ENCODE measurements around the gene SULT1C3. TPM values are rescaled to one million over a fixed set of nuclear protein-coding genes. Genes with fewer than 3 reads are reported as not detected.

SULT1C3 gene
- total RNA-seq, 1 experiment from 2014 or later, result not detected

DNA sequence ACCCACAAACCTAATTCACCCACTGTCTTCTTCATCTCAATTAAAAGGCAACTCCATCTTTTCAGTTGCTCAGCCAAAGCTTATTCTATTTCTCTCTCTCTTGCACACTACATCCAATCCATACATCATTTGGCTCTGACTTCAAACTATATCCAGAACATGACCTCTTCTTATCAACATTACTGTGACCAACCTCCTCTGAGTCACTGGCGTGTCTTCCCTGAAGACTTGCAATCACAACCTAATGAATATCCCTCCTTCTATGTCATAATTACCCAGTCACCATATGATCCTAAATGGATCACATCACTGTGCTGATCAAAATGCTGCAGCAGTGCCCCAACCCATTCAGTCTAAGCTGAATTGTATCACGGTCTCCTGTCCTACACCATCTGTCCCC, 22.6 kb upstream of the SULT1C3 start:
- Mint-ChIP-seq H3K4me1 (ENCODE audit: insufficient read depth, unreplicated experiment) (no peaks in the 10 kb centered on the region), H3K4me3 (ENCODE audit: unreplicated experiment) (no peak overlapping the region), H3K27ac (ENCODE audit: low read depth, unreplicated experiment) (no peak overlapping the region), H3K36me3 (ENCODE audit: insufficient read depth, unreplicated experiment) (no peaks in the 10 kb centered on the region), H3K9me3 (ENCODE audit: unreplicated experiment) (no peaks in the 10 kb centered on the region), H3K27me3 (ENCODE audit: insufficient read depth, unreplicated experiment) (no peaks in the 10 kb centered on the region)
- no peak for DNase-seq (ENCODE audit: unreplicated experiment)
- no TSS peak for BruUV-seq (replicated peaks)
- TF ChIP-seq, protein P1, sequence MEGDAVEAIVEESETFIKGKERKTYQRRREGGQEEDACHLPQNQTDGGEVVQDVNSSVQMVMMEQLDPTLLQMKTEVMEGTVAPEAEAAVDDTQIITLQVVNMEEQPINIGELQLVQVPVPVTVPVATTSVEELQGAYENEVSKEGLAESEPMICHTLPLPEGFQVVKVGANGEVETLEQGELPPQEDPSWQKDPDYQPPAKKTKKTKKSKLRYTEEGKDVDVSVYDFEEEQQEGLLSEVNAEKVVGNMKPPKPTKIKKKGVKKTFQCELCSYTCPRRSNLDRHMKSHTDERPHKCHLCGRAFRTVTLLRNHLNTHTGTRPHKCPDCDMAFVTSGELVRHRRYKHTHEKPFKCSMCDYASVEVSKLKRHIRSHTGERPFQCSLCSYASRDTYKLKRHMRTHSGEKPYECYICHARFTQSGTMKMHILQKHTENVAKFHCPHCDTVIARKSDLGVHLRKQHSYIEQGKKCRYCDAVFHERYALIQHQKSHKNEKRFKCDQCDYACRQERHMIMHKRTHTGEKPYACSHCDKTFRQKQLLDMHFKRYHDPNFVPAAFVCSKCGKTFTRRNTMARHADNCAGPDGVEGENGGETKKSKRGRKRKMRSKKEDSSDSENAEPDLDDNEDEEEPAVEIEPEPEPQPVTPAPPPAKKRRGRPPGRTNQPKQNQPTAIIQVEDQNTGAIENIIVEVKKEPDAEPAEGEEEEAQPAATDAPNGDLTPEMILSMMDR (IDR thresholded peaks at IDR 0.05; ENCODE audit: unreplicated experiment), result no peak
- POLR2A ChIA-PET, result no interaction called here
- intact Hi-C loops (cut with micrococcal nuclease), result loop anchor here (5.0 to 10.0 kb wide), 2 partner anchors 138 to 365 kb away; no protein-coding TSS in a partner anchor
- CTCF ChIA-PET, result interaction anchor here (0.6 kb wide), 1 partner anchor 1884 kb away, joined by 3 read pairs; no protein-coding TSS in a partner anchor

DNA sequence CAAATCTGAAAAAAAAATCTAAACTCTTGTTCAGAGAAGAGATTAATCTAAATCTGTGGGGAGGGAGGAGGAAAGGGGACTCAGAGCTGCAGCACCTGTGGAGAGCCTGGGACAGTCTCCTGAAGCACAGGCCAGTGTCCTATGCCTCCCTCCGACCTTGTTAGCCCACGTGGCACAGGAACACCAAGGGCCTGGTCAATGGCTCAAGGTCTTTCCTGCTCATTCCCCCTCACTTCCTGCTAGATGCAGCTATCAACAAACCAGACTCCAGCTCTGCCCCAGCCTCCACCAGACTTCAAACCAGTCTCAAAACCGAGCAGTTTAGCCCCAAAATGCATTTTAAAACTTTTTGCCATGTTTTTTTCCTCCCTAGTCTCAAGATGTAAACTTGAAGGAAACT, 20.1 kb upstream of the SULT1C3 start:
- intact Hi-C loops (cut with micrococcal nuclease), result loop anchor here (5.0 to 10.0 kb wide), 2 partner anchors 135 to 363 kb away; no protein-coding TSS in a partner anchor
- Mint-ChIP-seq H3K4me3 (ENCODE audit: unreplicated experiment) (no peak overlapping the region), H3K27ac (ENCODE audit: low read depth, unreplicated experiment) (no peak overlapping the region), H3K36me3 (ENCODE audit: insufficient read depth, unreplicated experiment) (no peaks in the 10 kb centered on the region), H3K4me1 (ENCODE audit: insufficient read depth, unreplicated experiment) (no peaks in the 10 kb centered on the region), H3K9me3 (ENCODE audit: unreplicated experiment) (no peaks in the 10 kb centered on the region), H3K27me3 (ENCODE audit: insufficient read depth, unreplicated experiment) (no peaks in the 10 kb centered on the region)
- no TSS peak for BruUV-seq (replicated peaks)
- DNase-seq (ENCODE audit: unreplicated experiment), result no peak
- TF ChIP-seq, protein P1 (IDR thresholded peaks at IDR 0.05; ENCODE audit: unreplicated experiment), result no peak
- POLR2A ChIA-PET, result interaction anchor here (1.9 kb wide), 1 partner anchor 9 kb away, joined by 4 read pairs; no protein-coding TSS in a partner anchor
- CTCF ChIA-PET, result interaction anchor here (0.6 to 1.4 kb wide), 2 partner anchors 11 to 417 kb away, joined by 3 to 6 read pairs; no protein-coding TSS in a partner anchor

DNA sequence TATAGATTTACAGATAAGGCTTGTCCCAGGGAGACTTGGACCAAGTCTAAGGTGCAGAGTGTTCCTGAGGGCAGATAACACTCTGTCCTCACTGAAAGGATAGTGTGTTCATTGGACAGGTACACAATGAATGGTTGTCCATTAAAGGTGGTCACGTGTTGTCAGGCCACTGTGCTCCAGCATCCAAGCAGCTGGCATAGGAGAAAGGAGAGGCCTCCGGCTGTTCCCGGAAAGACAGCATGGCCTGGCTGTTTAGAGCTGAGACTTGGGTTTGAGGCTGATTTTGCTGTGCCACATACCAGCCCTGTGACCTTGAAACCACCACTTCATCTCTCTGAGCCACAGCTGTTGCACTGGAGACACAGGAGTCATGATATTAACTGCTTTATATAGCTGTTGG, 19.6 kb upstream of the SULT1C3 start:
- no peaks in the 10 kb centered on the region for H3K4me1 Mint-ChIP-seq (ENCODE audit: insufficient read depth, unreplicated experiment)
- BruUV-seq (replicated peaks), result no TSS peak
- ChIA-PET POLR2A (interaction anchor here (1.9 kb wide), 1 partner anchor 8 kb away, joined by 4 read pairs; no protein-coding TSS in a partner anchor), CTCF (no interaction called here)
- H3K9me3 Mint-ChIP-seq (ENCODE audit: unreplicated experiment), result no peaks in the 10 kb centered on the region
- H3K27me3 Mint-ChIP-seq (ENCODE audit: insufficient read depth, unreplicated experiment), result no peaks in the 10 kb centered on the region
- intact Hi-C loops (cut with micrococcal nuclease), result no loop called here
- H3K4me3 Mint-ChIP-seq (ENCODE audit: unreplicated experiment), result no peak overlapping the region
- no peak for DNase-seq (ENCODE audit: unreplicated experiment)
- H3K36me3 Mint-ChIP-seq (ENCODE audit: insufficient read depth, unreplicated experiment), result no peaks in the 10 kb centered on the region
- TF ChIP-seq, protein P1 (IDR thresholded peaks at IDR 0.05; ENCODE audit: unreplicated experiment), result no peak
- H3K27ac Mint-ChIP-seq (ENCODE audit: low read depth, unreplicated experiment), result no peak overlapping the region

DNA sequence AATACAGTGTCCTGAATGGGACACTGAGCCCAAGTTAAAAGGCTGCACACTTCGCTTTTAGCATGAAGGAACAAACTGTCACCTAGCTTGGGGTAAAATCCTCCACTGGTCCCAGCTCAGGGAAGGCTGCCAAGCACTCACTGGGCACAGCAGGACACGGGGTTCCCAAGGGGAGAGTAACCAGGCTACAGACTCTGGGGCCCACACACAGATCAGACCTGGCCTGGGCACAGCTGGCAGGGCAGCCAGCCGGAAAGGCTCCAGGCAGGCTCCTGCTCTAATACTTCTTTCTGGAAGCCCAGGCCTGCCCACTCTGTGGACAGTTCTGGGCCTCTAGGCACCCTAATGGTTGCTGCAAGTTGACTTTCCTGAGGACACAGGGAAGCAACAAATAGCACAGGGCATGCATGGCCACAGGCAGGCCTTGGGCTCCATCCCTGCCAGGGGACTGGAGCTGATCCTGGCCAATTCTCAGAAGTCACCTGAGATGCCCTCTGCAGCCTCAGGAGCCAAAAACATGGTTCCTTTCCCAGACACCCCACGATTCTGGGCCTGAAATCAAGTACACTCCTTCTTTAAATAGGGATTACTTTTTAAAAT, 18.7 kb upstream of the SULT1C3 start:
- no peak for DNase-seq (ENCODE audit: unreplicated experiment)
- Mint-ChIP-seq H3K27ac (ENCODE audit: low read depth, unreplicated experiment) (no peak overlapping the region), H3K27me3 (ENCODE audit: insufficient read depth, unreplicated experiment) (no peaks in the 10 kb centered on the region), H3K9me3 (ENCODE audit: unreplicated experiment) (no peaks in the 10 kb centered on the region), H3K36me3 (ENCODE audit: insufficient read depth, unreplicated experiment) (no peaks in the 10 kb centered on the region), H3K4me3 (ENCODE audit: unreplicated experiment) (no peak overlapping the region), H3K4me1 (ENCODE audit: insufficient read depth, unreplicated experiment) (no peaks in the 10 kb centered on the region)
- intact Hi-C loops (cut with micrococcal nuclease), result no loop called here
- TF ChIP-seq, protein P1 (IDR thresholded peaks at IDR 0.05; ENCODE audit: unreplicated experiment), result no peak
- CTCF ChIA-PET, result interaction anchor here (0.5 to 0.6 kb wide), 2 partner anchors 34 to 1027 kb away, joined by 3 read pairs; no protein-coding TSS in a partner anchor
- BruUV-seq (replicated peaks), result no TSS peak
- POLR2A ChIA-PET, result no interaction called here

All from MCF 10A (cell line).